Right atrium auricular region (tissue), 2 donors: Measurements from ENCODE around the gene SRY. TPM values are rescaled to one million over a fixed set of nuclear protein-coding genes. Genes with fewer than 3 reads are reported as not detected.

ENCODE experiments used
- DNase-seq: peaks from one replicate; pipeline ENCODE4 v3.0.0-alpha.2; 2019; ENCODE audit warnings: low spot score
- H3K27ac ChIP-seq, 2 donors: fragments of 200-600 bp; sonication (generic); 1 replicate in 1 of 2; 2 replicates in 1 of 2; pipeline ENCODE4 v1.5.1; 2016 to 2019
- H3K27me3 ChIP-seq, 2 donors: fragments of 200-600 bp; sonication (generic); one replicate each; pipeline versions ENCODE4 v1.5.1 to v1.6.0; 2017 to 2019
- H3K36me3 ChIP-seq: fragments of 200-600 bp; sonication (generic); one replicate; pipeline ENCODE4 v1.5.1; 2016
- H3K4me1 ChIP-seq, 2 donors: fragments of 200-600 bp; sonication (generic); one replicate each; pipeline versions ENCODE4 v1.5.1 to v1.6.0; 2017 to 2019
- H3K4me3 ChIP-seq, 2 donors: fragments of 200-600 bp; sonication (generic); 1 replicate in 1 of 2; 2 replicates in 1 of 2; pipeline ENCODE4 v1.5.1; 2017 to 2019; ENCODE audit warnings: mild to moderate bottlenecking in 1 of 2, moderate library complexity in 1 of 2
- H3K9me3 ChIP-seq, 2 donors: fragments of 200-600 bp; sonication (generic); one replicate each; pipeline ENCODE4 v1.5.1; 2019
- total RNA-seq, 2 donors: library from RNA; depleted of rRNA; stranded (reverse); fragments of >200 nt; gene quantifications; one replicate each; pipeline ENCODE4 v1.1.0, GENCODE V29; 2016
- TF ChIP-seq, protein P1 (sequence below), 2 donors: fragments of 200-600 bp; sonication (generic); IDR thresholded peaks; one replicate each; pipeline ENCODE4 v1.5.1; 2019; ENCODE audit warnings: antibody characterized with exemption in 2 of 2

SRY gene
- total RNA-seq, 2 donors from 2014 or later, result not detected

DNA sequence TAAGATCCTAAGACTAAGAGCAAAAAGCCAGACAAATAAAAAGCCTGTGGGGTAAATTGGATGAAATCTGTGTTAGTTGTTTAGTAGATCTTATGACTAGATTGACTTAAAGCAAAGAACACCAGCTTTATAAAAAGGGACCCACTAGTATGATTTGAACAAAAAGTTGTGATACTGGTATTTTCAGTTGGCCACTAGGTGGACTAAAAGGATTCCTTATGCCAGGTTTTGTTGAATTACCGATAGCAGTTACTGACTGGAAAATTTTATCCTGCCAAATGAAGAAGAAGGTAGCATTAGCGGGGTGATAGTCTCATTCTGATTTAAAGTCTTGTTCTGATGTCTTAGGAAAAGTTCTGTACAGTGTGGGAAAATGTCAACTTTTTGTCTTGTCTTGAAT is 12.8 kb upstream of the SRY start:
- H3K9me3 ChIP-seq, result no peaks in the 10 kb centered on the region
- no peaks in the 10 kb centered on the region for H3K36me3 ChIP-seq
- TF ChIP-seq, protein P1, sequence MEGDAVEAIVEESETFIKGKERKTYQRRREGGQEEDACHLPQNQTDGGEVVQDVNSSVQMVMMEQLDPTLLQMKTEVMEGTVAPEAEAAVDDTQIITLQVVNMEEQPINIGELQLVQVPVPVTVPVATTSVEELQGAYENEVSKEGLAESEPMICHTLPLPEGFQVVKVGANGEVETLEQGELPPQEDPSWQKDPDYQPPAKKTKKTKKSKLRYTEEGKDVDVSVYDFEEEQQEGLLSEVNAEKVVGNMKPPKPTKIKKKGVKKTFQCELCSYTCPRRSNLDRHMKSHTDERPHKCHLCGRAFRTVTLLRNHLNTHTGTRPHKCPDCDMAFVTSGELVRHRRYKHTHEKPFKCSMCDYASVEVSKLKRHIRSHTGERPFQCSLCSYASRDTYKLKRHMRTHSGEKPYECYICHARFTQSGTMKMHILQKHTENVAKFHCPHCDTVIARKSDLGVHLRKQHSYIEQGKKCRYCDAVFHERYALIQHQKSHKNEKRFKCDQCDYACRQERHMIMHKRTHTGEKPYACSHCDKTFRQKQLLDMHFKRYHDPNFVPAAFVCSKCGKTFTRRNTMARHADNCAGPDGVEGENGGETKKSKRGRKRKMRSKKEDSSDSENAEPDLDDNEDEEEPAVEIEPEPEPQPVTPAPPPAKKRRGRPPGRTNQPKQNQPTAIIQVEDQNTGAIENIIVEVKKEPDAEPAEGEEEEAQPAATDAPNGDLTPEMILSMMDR (IDR thresholded peaks at IDR 0.05), result no peak
- H3K27ac ChIP-seq, result no peak overlapping the region
- H3K4me1 ChIP-seq, result no peaks in the 10 kb centered on the region
- no peak for DNase-seq
- H3K27me3 ChIP-seq, result no peaks in the 10 kb centered on the region
- H3K4me3 ChIP-seq, result no peak overlapping the region

DNA sequence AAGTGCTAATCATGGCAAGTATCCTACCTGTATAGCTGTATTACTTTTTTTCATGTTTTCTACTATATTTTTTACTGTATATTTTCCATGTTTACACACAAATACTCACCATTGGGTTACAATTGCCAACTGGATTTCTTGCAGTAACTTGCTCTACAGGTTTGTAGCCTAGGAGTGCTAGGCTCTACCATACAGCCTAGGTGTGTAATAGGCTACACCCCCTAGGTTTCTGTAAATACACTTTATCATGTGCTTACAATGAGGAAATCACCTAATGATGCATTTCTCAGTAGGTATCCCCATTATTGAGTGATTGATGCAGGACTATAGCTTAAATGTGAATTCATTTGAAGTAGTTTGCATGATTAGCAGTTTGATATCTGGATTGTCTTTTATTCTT is 10.5 kb upstream of the SRY start:
- DNase-seq, result no peak
- Histone ChIP-seq H3K4me1 (no peaks in the 10 kb centered on the region), H3K4me3 (no peak overlapping the region), H3K27ac (no peak overlapping the region), H3K36me3 (no peaks in the 10 kb centered on the region), H3K27me3 (no peaks in the 10 kb centered on the region), H3K9me3 (no peaks in the 10 kb centered on the region)
- TF ChIP-seq, protein P1 (IDR thresholded peaks at IDR 0.05), result no peak

DNA sequence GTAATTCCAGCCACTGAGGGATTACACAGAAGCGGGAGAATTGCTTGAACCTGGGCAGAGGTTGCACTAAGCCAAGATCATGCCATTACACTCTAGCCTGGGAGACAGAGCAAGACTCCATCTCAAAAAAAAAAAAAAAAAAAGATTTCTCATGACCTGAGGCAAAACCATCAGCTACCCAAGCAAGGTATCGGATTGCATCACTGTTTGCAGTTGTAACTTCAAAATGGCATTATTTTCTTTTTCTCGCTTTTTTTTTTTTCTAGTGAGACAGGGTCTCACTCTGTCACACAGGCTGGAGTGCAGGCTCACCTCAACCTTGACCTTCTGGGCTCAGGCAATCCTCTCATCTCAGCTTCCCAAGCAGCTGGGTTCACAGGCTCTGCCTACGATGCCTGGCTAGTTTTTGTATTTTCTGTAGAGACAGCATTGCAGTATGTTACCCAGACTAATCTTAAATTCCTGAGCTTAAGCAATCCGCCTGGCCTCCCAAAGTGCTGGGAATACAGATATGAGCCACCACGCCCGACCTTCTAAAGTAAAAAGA is 9.6 kb upstream of the SRY start:
- H3K4me3 ChIP-seq, result no peak overlapping the region
- H3K4me1 ChIP-seq, result no peaks in the 10 kb centered on the region
- H3K36me3 ChIP-seq, result no peaks in the 10 kb centered on the region
- no peaks in the 10 kb centered on the region for H3K9me3 ChIP-seq
- DNase-seq, result no peak
- TF ChIP-seq, protein P1 (IDR thresholded peaks at IDR 0.05), result no peak
- no peaks in the 10 kb centered on the region for H3K27me3 ChIP-seq
- H3K27ac ChIP-seq, result no peak overlapping the region

DNA sequence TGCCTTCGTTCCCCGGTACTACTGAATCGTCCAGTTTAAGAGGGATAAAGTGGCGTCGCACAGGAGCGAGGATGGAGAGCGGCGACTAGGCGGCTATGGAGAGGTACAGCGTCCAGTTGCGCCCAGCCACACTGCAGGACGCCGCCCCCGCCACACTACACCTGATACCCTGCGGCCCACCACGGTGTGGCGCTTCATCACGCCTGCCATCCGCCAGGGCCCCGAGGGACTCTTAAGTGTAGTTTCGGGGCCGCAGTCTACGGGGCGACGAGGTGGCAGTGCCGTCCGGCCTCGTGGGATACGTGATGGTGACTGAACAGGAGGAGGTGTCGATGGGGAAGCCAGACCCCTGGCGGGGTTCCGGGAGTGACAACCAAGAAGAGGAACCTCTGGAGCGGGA is 2.3 kb upstream of the SRY start:
- no peak overlapping the region for H3K27ac ChIP-seq
- no peaks in the 10 kb centered on the region for H3K4me1 ChIP-seq
- no peaks in the 10 kb centered on the region for H3K9me3 ChIP-seq
- H3K36me3 ChIP-seq, result no peaks in the 10 kb centered on the region
- no peak overlapping the region for H3K4me3 ChIP-seq
- TF ChIP-seq, protein P1 (IDR thresholded peaks at IDR 0.05), result no peak
- H3K27me3 ChIP-seq, result no peaks in the 10 kb centered on the region
- no peak for DNase-seq

DNA sequence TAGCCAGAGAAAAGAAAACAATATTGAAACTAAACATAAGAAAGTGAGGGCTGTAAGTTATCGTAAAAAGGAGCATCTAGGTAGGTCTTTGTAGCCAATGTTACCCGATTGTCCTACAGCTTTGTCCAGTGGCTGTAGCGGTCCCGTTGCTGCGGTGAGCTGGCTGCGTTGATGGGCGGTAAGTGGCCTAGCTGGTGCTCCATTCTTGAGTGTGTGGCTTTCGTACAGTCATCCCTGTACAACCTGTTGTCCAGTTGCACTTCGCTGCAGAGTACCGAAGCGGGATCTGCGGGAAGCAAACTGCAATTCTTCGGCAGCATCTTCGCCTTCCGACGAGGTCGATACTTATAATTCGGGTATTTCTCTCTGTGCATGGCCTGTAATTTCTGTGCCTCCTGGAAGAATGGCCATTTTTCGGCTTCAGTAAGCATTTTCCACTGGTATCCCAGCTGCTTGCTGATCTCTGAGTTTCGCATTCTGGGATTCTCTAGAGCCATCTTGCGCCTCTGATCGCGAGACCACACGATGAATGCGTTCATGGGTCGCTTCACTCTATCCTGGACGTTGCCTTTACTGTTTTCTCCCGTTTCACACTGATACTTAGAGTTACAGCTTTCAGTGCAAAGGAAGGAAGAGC is 488 bp downstream of the SRY start:
- no peak overlapping the region for H3K4me3 ChIP-seq

More for the DNA sequence above, 488 bp downstream of the SRY start:
- Histone ChIP-seq H3K9me3 (no peaks in the 10 kb centered on the region), H3K27me3 (no peaks in the 10 kb centered on the region), H3K36me3 (no peaks in the 10 kb centered on the region), H3K27ac (no peak overlapping the region), H3K4me1 (no peaks in the 10 kb centered on the region)
- TF ChIP-seq, protein P1 (IDR thresholded peaks at IDR 0.05), result no peak
- DNase-seq, result no peak

Other genes starting within 250 kb of the SRY start
- gene RPS4Y1, start 53.9 kb upstream of the SRY start, total RNA-seq, result not detected
- gene ZFY, start 147.7 kb upstream of the SRY start, total RNA-seq, result not detected